Astrocyte of the spinal cord (primary cell): ENCODE measurements around the gene FAM124A.

Experiments
- DNase-seq: peaks from one replicate; pipeline ENCODE4 v3.0.0; 2011; ENCODE audit warnings: low read depth, low spot score
- H3K4me3 ChIP-seq: 2 replicates; pipeline ENCODE4 v1.5.1; 2011; ENCODE audit warnings: low read depth, mild to moderate bottlenecking, low read length, moderate library complexity
- CTCF ChIP-seq: IDR thresholded peaks from 2 replicates; pipeline ENCODE4 v1.5.1; 2012; ENCODE audit warnings: low read depth, mild to moderate bottlenecking, low read length, inconsistent platforms
- in situ Hi-C: cut with HindIII; loops from 2 replicates; pipeline ENCODE4 v1.10.0; 2017; ENCODE audit warnings: low sequenced_read_pairs

Gene FAM124A

GRCh38 chr13:51303063-51303552, 80.9 kb downstream of the FAM124A start:
- in situ Hi-C loops = no loop called here

GRCh38 chr13:51303882-51304281, 81.7 kb downstream of the FAM124A start:
- DNase-seq = no peak
- no peak overlapping the region for H3K4me3 ChIP-seq

More at GRCh38 chr13:51303063-51303552, 80.9 kb downstream of the FAM124A start:
- H3K4me3 ChIP-seq = no peak overlapping the region
- TF ChIP-seq CTCF = no peak
- DNase-seq = no peak

GRCh38 chr13:51305271-51305967, 83.2 kb downstream of the FAM124A start:
- TF ChIP-seq CTCF = no peak
- H3K4me3 ChIP-seq = no peak overlapping the region
- in situ Hi-C loops = no loop called here
- no peak for DNase-seq

More at GRCh38 chr13:51303882-51304281, 81.7 kb downstream of the FAM124A start:
- no peak for TF ChIP-seq CTCF
- in situ Hi-C loops = no loop called here

- TF ChIP-seq CTCF = no peak
- H3K4me3 ChIP-seq = no peak overlapping the region
- no peak for DNase-seq
- in situ Hi-C loops = no loop called here
Measured at GRCh38 chr13:51308781-51309180, 86.6 kb downstream of the FAM124A start.

- in situ Hi-C loops = no loop called here
- no peak for DNase-seq
- no peak for TF ChIP-seq CTCF
- H3K4me3 ChIP-seq = no peak overlapping the region
Measured at GRCh38 chr13:51311231-51311630, 89.0 kb downstream of the FAM124A start.

GRCh38 chr13:51311957-51312520, 89.8 kb downstream of the FAM124A start:
- no peak for DNase-seq
- no peak overlapping the region for H3K4me3 ChIP-seq
- no peak for TF ChIP-seq CTCF
- in situ Hi-C loops = no loop called here
